SK-N-MC (cell line): ENCODE data around the gene EEF1A1.
"Not testable (repeated sequence)": the region's sequence is repeated elsewhere in the genome, so short reads cannot be mapped to it uniquely, and the experiment has no call there.

Source experiments
- DNase-seq: peaks from one replicate; pipeline ENCODE4 v3.0.0-alpha.2; 2011; ENCODE audit warnings: low read depth, low spot score
- H3K27ac ChIP-seq: fragments of 200-600 bp; sonication (generic); 2 replicates; pipeline ENCODE4 v1.5.1; 2016; ENCODE audit warnings: mixed run types
- H3K36me3 ChIP-seq: fragments of 200-600 bp; sonication (generic); 2 replicates; pipeline ENCODE4 v1.6.1; 2017; ENCODE audit warnings: antibody characterized with exemption, low read length, mixed read lengths; ENCODE audit not compliant: insufficient read depth
- H3K4me3 ChIP-seq: fragments of 200-600 bp; sonication (generic); 2 replicates; pipeline ENCODE4 v1.5.1; 2016
- H3K9ac ChIP-seq: fragments of 200-600 bp; sonication (generic); 2 replicates; pipeline ENCODE4 v1.8.0; 2017; ENCODE audit warnings: mixed run types, mixed read lengths; ENCODE audit not compliant: insufficient read length
- H3K9me3 ChIP-seq: fragments of 200-600 bp; sonication (generic); 2 replicates; pipeline ENCODE4 v1.6.1; 2017; ENCODE audit warnings: low read depth, mild to moderate bottlenecking, antibody characterized with exemption, low read length, moderate library complexity, mixed read lengths
- EZH2 ChIP-seq: fragments of 200-600 bp; sonication (generic); IDR thresholded peaks from one replicate; pipeline ENCODE4 v1.6.1; 2017; ENCODE audit warnings: antibody characterized with exemption
- FOXP2 ChIP-seq: optimal IDR thresholded peaks from 2 replicates; pipeline ENCODE3; 2011; ENCODE audit warnings: mild to moderate bottlenecking, moderate library complexity; ENCODE audit not compliant: insufficient read depth; ENCODE audit errors: extremely low read length, control extremely low read depth
- POLR2AphosphoS5 ChIP-seq: IDR thresholded peaks from 2 replicates; pipeline ENCODE4 v1.6.1; 2012; ENCODE audit warnings: mild to moderate bottlenecking, low read depth, low read length, borderline replicate concordance

Gene EEF1A1

GRCh38 chr6:73560853-73561407, 40.1 kb upstream of the EEF1A1 start:
- no peak for DNase-seq
- Histone ChIP-seq H3K4me3 (no peak overlapping the region), H3K27ac (0 out of 2 replicates have a peak overlapping the region, but pooled peaks have one; percentile 51), H3K36me3 (no peaks in the 10 kb centered on the region), H3K9me3 (no peaks in the 10 kb centered on the region), H3K9ac (no peak overlapping the region)
- TF ChIP-seq POLR2AphosphoS5 (no peak), FOXP2 (no peak), EZH2 (no peak)

GRCh38 chr6:73560182-73560732, 39.4 kb upstream of the EEF1A1 start:
- H3K27ac ChIP-seq: 0 out of 2 replicates have a peak overlapping the region, but pooled peaks have one; percentile 51
- no peak for DNase-seq

GRCh38 chr6:73559399-73559794, 38.6 kb upstream of the EEF1A1 start:
- not testable (repeated sequence) for H3K27ac ChIP-seq

More at GRCh38 chr6:73560182-73560732, 39.4 kb upstream of the EEF1A1 start:
- Histone ChIP-seq H3K36me3 (no peaks in the 10 kb centered on the region), H3K9ac (no peak overlapping the region), H3K4me3 (no peak overlapping the region), H3K9me3 (no peaks in the 10 kb centered on the region)
- no peak for TF ChIP-seq POLR2AphosphoS5
- TF ChIP-seq EZH2: no peak
- no peak for TF ChIP-seq FOXP2

GRCh38 chr6:73558624-73559398, 38.0 kb upstream of the EEF1A1 start:
- Histone ChIP-seq H3K27ac (no peak overlapping the region), H3K4me3 (no peak overlapping the region), H3K36me3 (no peaks in the 10 kb centered on the region), H3K9me3 (no peaks in the 10 kb centered on the region), H3K9ac (no peak overlapping the region)
- no peak for DNase-seq
- no peak for TF ChIP-seq EZH2
- no peak for TF ChIP-seq FOXP2
- no peak for TF ChIP-seq POLR2AphosphoS5

More at GRCh38 chr6:73559399-73559794, 38.6 kb upstream of the EEF1A1 start:
- H3K4me3 ChIP-seq, H3K36me3 ChIP-seq, H3K9me3 ChIP-seq, DNase-seq, H3K9ac ChIP-seq: not testable (repeated sequence)

GRCh38 chr6:73556836-73557235, 36.0 kb upstream of the EEF1A1 start:
- TF ChIP-seq EZH2 (no peak), POLR2AphosphoS5 (no peak), FOXP2 (no peak)
- Histone ChIP-seq H3K36me3 (no peaks in the 10 kb centered on the region), H3K9ac (no peak overlapping the region), H3K9me3 (no peaks in the 10 kb centered on the region), H3K27ac (no peak overlapping the region), H3K4me3 (no peak overlapping the region)
- no peak for DNase-seq

GRCh38 chr6:73555380-73555949, 34.6 kb upstream of the EEF1A1 start:
- not testable (repeated sequence) for H3K9ac ChIP-seq, H3K27ac ChIP-seq, H3K4me3 ChIP-seq, DNase-seq, H3K36me3 ChIP-seq, H3K9me3 ChIP-seq

- H3K4me3 ChIP-seq, H3K36me3 ChIP-seq, H3K27ac ChIP-seq, H3K9ac ChIP-seq, DNase-seq, H3K9me3 ChIP-seq: not testable (repeated sequence)
Measured at GRCh38 chr6:73551115-73551514, 30.3 kb upstream of the EEF1A1 start.

- no peak overlapping the region for H3K4me3 ChIP-seq
- no peak for DNase-seq
- no peak for TF ChIP-seq EZH2
- TF ChIP-seq FOXP2: no peak
- TF ChIP-seq POLR2AphosphoS5: no peak
- H3K36me3 ChIP-seq: no peaks in the 10 kb centered on the region
- H3K27ac ChIP-seq: no peak overlapping the region
- H3K9ac ChIP-seq: no peak overlapping the region
- no peaks in the 10 kb centered on the region for H3K9me3 ChIP-seq
Measured at GRCh38 chr6:73548458-73549446, 27.9 kb upstream of the EEF1A1 start.
